HCT116 (cell line): ENCODE results near the gene SLC29A1. TPM values are rescaled to one million over a fixed set of nuclear protein-coding genes. Genes with fewer than 3 reads are reported as not detected.

Experiments
- ATAC-seq: fragments of 200-7000 bp; cut with Tn5 transposase; 2 replicates; pipeline ENCODE4 v1.9.1; 2020; ENCODE audit warnings: mild to moderate bottlenecking, moderate library complexity
- BruUV-seq: library from RNA; stranded (reverse); fragments of 400-500 nt; replicated peaks from 2 replicates; lab custom pipeline; 2021; lab: Mats Ljungman, UMichigan
- CTCF ChIA-PET: fragments of 300-600 bp; sonication (Branson Sonifier 250); formaldehyde crosslinking; loops from one replicate; lab custom pipeline; 2021; ENCODE audit warnings: antibody characterized with exemption; lab: Charles Lee
- POLR2A ChIA-PET: fragments of 300-600, 350-600 bp; sonication (Branson Sonifier 250); formaldehyde crosslinking; loops from one replicate; lab custom pipeline; 2021; ENCODE audit warnings: antibody characterized with exemption; lab: Charles Lee
- RAD21 ChIA-PET, 2 experiments: fragments of 300-600 bp; sonication (Branson Sonifier 250); formaldehyde crosslinking; loops; one replicate each; lab custom pipeline; 2023; ENCODE audit warnings: low total read pairs in 2 of 2; ENCODE audit not compliant: uncharacterized antibody in 2 of 2, unreplicated experiment in 2 of 2, low non-redundant PET in 1 of 2; lab: Charles Lee
- DNase-seq: peaks from one replicate; pipeline ENCODE4 v3.0.0-alpha.2; 2010; ENCODE audit warnings: low read depth, low spot score
- H2AFZ ChIP-seq: fragments of 200-600 bp; shearing (Covaris generic), sonication (generic); 2 replicates; pipeline ENCODE4 v1.6.1; 2017; ENCODE audit warnings: low read depth, mixed run types, mixed read lengths, antibody characterized with exemption, low read length; ENCODE audit not compliant: poor library complexity, severe bottlenecking
- H3K27ac ChIP-seq: 2 replicates; pipeline ENCODE4 v1.5.1; 2012; ENCODE audit warnings: low read depth, low read length
- H3K27me3 ChIP-seq: fragments of 200-600 bp; sonication (generic); 2 replicates; pipeline ENCODE4 v1.6.1; 2016; ENCODE audit warnings: mixed run types, low read length, mixed read lengths; ENCODE audit not compliant: insufficient read depth
- H3K36me3 ChIP-seq, 2 experiments: fragments of 200-500 bp in 1 of 2; fragments of 200-600 bp in 1 of 2; sonication (Bioruptor generic) in 1 of 2; sonication (generic) in 1 of 2; 2 replicates each; pipeline versions ENCODE4 v1.5.1 to v1.6.1; 2014 to 2016; ENCODE audit warnings: low read length in 2 of 2, inconsistent platforms in 1 of 2, mixed read lengths in 1 of 2, mixed run types in 1 of 2; ENCODE audit not compliant: insufficient read depth in 2 of 2, control insufficient read depth in 1 of 2
- H3K4me1 ChIP-seq, 2 experiments: fragments of 200-600 bp in 1 of 2; sonication (generic) in 1 of 2; 2 replicates each; pipeline versions ENCODE4 v1.5.1 to v1.6.1; 2012 to 2017; ENCODE audit warnings: low read length in 2 of 2, inconsistent platforms in 1 of 2, mild to moderate bottlenecking in 1 of 2, mixed read lengths in 1 of 2, mixed run types in 1 of 2, moderate library complexity in 1 of 2; ENCODE audit not compliant: insufficient read depth in 2 of 2, control insufficient read depth in 1 of 2
- H3K4me2 ChIP-seq: fragments of 200-600 bp; sonication (generic); 2 replicates; pipeline ENCODE4 v1.6.1; 2017; ENCODE audit warnings: mixed run types, low read length, mixed read lengths
- H3K4me3 ChIP-seq, 2 experiments: fragments of 200-600 bp in 1 of 2; sonication (generic) in 1 of 2; replicated peaks in 1 of 2; 2 replicates each; pipeline ENCODE4 v1.5.1; 2011 to 2016; ENCODE audit warnings: low read length in 2 of 2, control low read depth in 1 of 2, low read depth in 1 of 2, mild to moderate bottlenecking in 1 of 2, mixed read lengths in 1 of 2, mixed run types in 1 of 2
- H3K79me2 ChIP-seq: fragments of 200-600 bp; sonication (generic); 2 replicates; pipeline ENCODE4 v1.6.1; 2017; ENCODE audit warnings: mild to moderate bottlenecking, mixed run types, low read length, moderate library complexity, mixed read lengths; ENCODE audit not compliant: insufficient read depth
- H3K9ac ChIP-seq: fragments of 200-600 bp; sonication (generic); 2 replicates; pipeline ENCODE4 v1.6.1; 2016; ENCODE audit warnings: low read length, mixed read lengths
- H3K9me2 ChIP-seq: fragments of 200-600 bp; sonication (generic), shearing (Covaris generic); 2 replicates; pipeline ENCODE4 v1.6.1; 2017; ENCODE audit warnings: mixed run types, mild to moderate bottlenecking, moderate library complexity; ENCODE audit not compliant: insufficient read depth
- H3K9me3 ChIP-seq, 2 experiments: fragments of 200-500 bp in 1 of 2; fragments of 200-600 bp in 1 of 2; sonication (Bioruptor generic) in 1 of 2; sonication (generic) in 1 of 2; 2 replicates each; pipeline ENCODE4 v1.6.1; 2014 to 2017; ENCODE audit warnings: low read length in 2 of 2, mixed read lengths in 2 of 2, inconsistent platforms in 1 of 2, low read depth in 1 of 2, mild to moderate bottlenecking in 1 of 2, mixed run types in 1 of 2, moderate library complexity in 1 of 2; ENCODE audit not compliant: control insufficient read depth in 1 of 2, insufficient read depth in 1 of 2
- H4K20me1 ChIP-seq: fragments of 200-600 bp; sonication (generic), shearing (Covaris generic); 2 replicates; pipeline ENCODE4 v1.6.1; 2017; ENCODE audit warnings: mixed run types, mild to moderate bottlenecking, moderate library complexity; ENCODE audit not compliant: insufficient read depth
- CEBPB ChIP-seq: IDR thresholded peaks from 2 replicates; pipeline ENCODE4 v1.6.1; 2012; ENCODE audit warnings: low read depth
- CTCF ChIP-seq, 3 experiments: fragments of 200-600 bp in 1 of 3; sonication (generic) in 1 of 3; IDR thresholded peaks in 2 of 3; conservative IDR thresholded peaks in 1 of 3; 2 replicates each; pipeline ENCODE4 v1.5.1; 2012 to 2017; ENCODE audit warnings: low read depth in 2 of 3, low read length in 2 of 3, antibody characterized with exemption in 1 of 3, borderline replicate concordance in 1 of 3, control low read depth in 1 of 3, mild to moderate bottlenecking in 1 of 3, mixed read lengths in 1 of 3, mixed run types in 1 of 3, moderate library complexity in 1 of 3; ENCODE audit not compliant: insufficient read depth in 1 of 3
- EZH2 ChIP-seq: fragments of 200-600 bp; sonication (generic); IDR thresholded peaks from 2 replicates; pipeline ENCODE4 v1.6.1; 2017; ENCODE audit warnings: antibody characterized with exemption, mixed run types
- REST ChIP-seq: IDR thresholded peaks from 2 replicates; pipeline ENCODE4 v1.6.1; 2012; ENCODE audit warnings: low read depth
- ZFX ChIP-seq: fragments of 450-650 bp; IDR thresholded peaks from 2 replicates; pipeline ENCODE4 v1.6.1; 2017
- intact Hi-C: fragments of 100-400 bp; cut with micrococcal nuclease; formaldehyde crosslinking; loops from 2 replicates; pipeline ENCODE4 v1.10.0; 2022
- total RNA-seq: library from RNA; stranded (reverse); gene quantifications from one replicate; pipeline ENCODE4 v1.2.1, GENCODE V29; 2021; ENCODE audit not compliant: unreplicated experiment

SLC29A1 gene
- total RNA-seq, 1 experiment from 2014 or later = 67.6 TPM

- RAD21 ChIA-PET = no interaction called here
- Histone ChIP-seq H4K20me1 (no peaks in the 10 kb centered on the region), H3K9me3 (no peaks in the 10 kb centered on the region), H2AFZ (no peak overlapping the region), H3K79me2 (peaks cover 31% of the 10 kb centered on the region), H3K36me3 (peaks cover 4 to 10% of the 10 kb centered on the region in 2 experiments; a peak in 2 of 4 replicates), H3K9me2 (no peaks in the 10 kb centered on the region), H3K4me1 (peaks cover 7 to 33% of the 10 kb centered on the region in 2 experiments), H3K9ac (no peak overlapping the region), H3K27me3 (no peaks in the 10 kb centered on the region), H3K27ac (no peak overlapping the region), H3K4me2 (no peak overlapping the region), H3K4me3 (no peak overlapping the region)
- POLR2A ChIA-PET = no interaction called here
- BruUV-seq = no TSS peak
- intact Hi-C loops = no loop called here
- CTCF ChIA-PET = no interaction called here
- ATAC-seq = no peak
- TF ChIP-seq CEBPB = no peak
- no peak for TF ChIP-seq EZH2
- DNase-seq = no peak
Measured at GRCh38 chr6:44261581-44261980, 38.2 kb downstream of the SLC29A1 start.

GRCh38 chr6:44262467-44263353 is 39.3 kb downstream of the SLC29A1 start:
- Histone ChIP-seq H3K36me3 (peaks cover 4 to 10% of the 10 kb centered on the region in 2 experiments; a peak in 2 of 4 replicates), H2AFZ (no peak overlapping the region), H3K27me3 (no peaks in the 10 kb centered on the region), H3K9ac (no peak overlapping the region), H3K4me3 (no peak overlapping the region), H3K4me2 (no peak overlapping the region), H3K4me1 (peaks cover 7 to 29% of the 10 kb centered on the region in 2 experiments), H4K20me1 (no peaks in the 10 kb centered on the region), H3K9me2 (no peaks in the 10 kb centered on the region), H3K9me3 (no peaks in the 10 kb centered on the region), H3K79me2 (peaks cover 25% of the 10 kb centered on the region; the same call in 1 of the 2 replicates), H3K27ac (no peak overlapping the region)
- BruUV-seq = no TSS peak
- no peak for DNase-seq
- ChIA-PET POLR2A (no interaction called here), RAD21 (no interaction called here), CTCF (no interaction called here)
- TF ChIP-seq ZFX = no peak
- no peak for TF ChIP-seq CTCF (IDR thresholded peaks at IDR 0.05 in 2 of 3, conservative IDR thresholded peaks at IDR 0.05 in 1 of 3; ENCODE audit: borderline replicate concordance in 1 of 3, insufficient read depth in 1 of 3, low read depth in 2 of 3, low read length in 2 of 3)
- TF ChIP-seq EZH2 = no peak
- no peak for TF ChIP-seq REST
- intact Hi-C loops = no loop called here
- no peak for ATAC-seq
